Mesothelial cell of epicardium (in vitro differentiated cells): ENCODE data around the gene TMEM182. TPM values are rescaled to one million over a fixed set of nuclear protein-coding genes. Genes with fewer than 3 reads are reported as not detected.
A peak's percentile ranks its signal among the peaks of the same experiment; 100 is the strongest.

Experiments used
- DNase-seq, 2 experiments: peaks; one replicate each; pipeline ENCODE4 v3.0.0; 2021; ENCODE audit warnings: low spot score in 2 of 2; ENCODE audit not compliant: unreplicated experiment in 2 of 2
- H3K27ac Mint-ChIP-seq: 2 replicates; pipeline ENCODE4 v1.8.0; 2021; ENCODE audit warnings: mixed read lengths
- H3K27me3 Mint-ChIP-seq: 2 replicates; pipeline ENCODE4 v1.8.0; 2021; ENCODE audit warnings: low read depth, mixed read lengths
- H3K36me3 Mint-ChIP-seq: 2 replicates; pipeline ENCODE4 v1.8.0; 2021; ENCODE audit warnings: mixed read lengths
- H3K4me1 Mint-ChIP-seq: 2 replicates; pipeline ENCODE4 v1.8.0; 2021; ENCODE audit warnings: mixed read lengths
- H3K4me3 Mint-ChIP-seq: 2 replicates; pipeline ENCODE4 v1.8.0; 2021; ENCODE audit warnings: mild to moderate bottlenecking, moderate library complexity, mixed read lengths
- H3K9me3 Mint-ChIP-seq: 2 replicates; pipeline ENCODE4 v1.8.0; 2021; ENCODE audit warnings: mixed read lengths
- CTCF ChIP-seq: fragments of 200-600 bp; sonication (generic); IDR thresholded peaks from one replicate; pipeline ENCODE4 v1.5.0; 2021; ENCODE audit warnings: antibody characterized with exemption; ENCODE audit not compliant: unreplicated experiment
- total RNA-seq: library from RNA; stranded (reverse); gene quantifications from 3 replicates; pipeline ENCODE4 v1.2.1, GENCODE V29; 2021

TMEM182 gene
- total RNA-seq, 1 donor from 2014 or later, result 8.0 TPM

GRCh38 chr2:102826904-102827303 is 65.1 kb downstream of the TMEM182 start:
- Mint-ChIP-seq H3K36me3 (no peaks in the 10 kb centered on the region), H3K4me3 (no peak overlapping the region), H3K27me3 (no peaks in the 10 kb centered on the region), H3K9me3 (no peaks in the 10 kb centered on the region), H3K4me1 (peaks cover 8% of the 10 kb centered on the region), H3K27ac (no peak overlapping the region)
- DNase-seq, result no peak
- TF ChIP-seq CTCF, result no peak

GRCh38 chr2:102832789-102833188 is 71.0 kb downstream of the TMEM182 start:
- Mint-ChIP-seq H3K9me3 (no peaks in the 10 kb centered on the region), H3K27ac (no peak overlapping the region), H3K4me3 (no peak overlapping the region), H3K36me3 (no peaks in the 10 kb centered on the region), H3K27me3 (no peaks in the 10 kb centered on the region), H3K4me1 (no peaks in the 10 kb centered on the region)
- TF ChIP-seq CTCF, result no peak
- DNase-seq, result no peak

GRCh38 chr2:102834523-102835273 is 72.9 kb downstream of the TMEM182 start:
- Mint-ChIP-seq H3K4me1 (no peaks in the 10 kb centered on the region), H3K27ac (no peak overlapping the region), H3K4me3 (no peak overlapping the region), H3K36me3 (no peaks in the 10 kb centered on the region), H3K27me3 (no peaks in the 10 kb centered on the region), H3K9me3 (no peaks in the 10 kb centered on the region)
- no peak for TF ChIP-seq CTCF
- DNase-seq, result no peak

GRCh38 chr2:102837626-102838198 is 75.9 kb downstream of the TMEM182 start:
- Mint-ChIP-seq H3K36me3 (no peaks in the 10 kb centered on the region), H3K27me3 (no peaks in the 10 kb centered on the region), H3K4me3 (no peak overlapping the region), H3K9me3 (no peaks in the 10 kb centered on the region), H3K4me1 (peaks cover 4% of the 10 kb centered on the region), H3K27ac (no peak overlapping the region)
- no peak for TF ChIP-seq CTCF
- DNase-seq, result no peak

- Mint-ChIP-seq H3K36me3 (no peaks in the 10 kb centered on the region), H3K4me3 (no peak overlapping the region), H3K27ac (no peak overlapping the region), H3K4me1 (peaks cover 11% of the 10 kb centered on the region), H3K27me3 (no peaks in the 10 kb centered on the region), H3K9me3 (no peaks in the 10 kb centered on the region)
- TF ChIP-seq CTCF, result peak; percentile 100
- DNase-seq, result peak in 1 of 2 experiments; percentile 51
Measured at GRCh38 chr2:102839668-102840388, 78.0 kb downstream of the TMEM182 start.
